ENCODE results near the gene WNT11.

WNT11 gene

DNA sequence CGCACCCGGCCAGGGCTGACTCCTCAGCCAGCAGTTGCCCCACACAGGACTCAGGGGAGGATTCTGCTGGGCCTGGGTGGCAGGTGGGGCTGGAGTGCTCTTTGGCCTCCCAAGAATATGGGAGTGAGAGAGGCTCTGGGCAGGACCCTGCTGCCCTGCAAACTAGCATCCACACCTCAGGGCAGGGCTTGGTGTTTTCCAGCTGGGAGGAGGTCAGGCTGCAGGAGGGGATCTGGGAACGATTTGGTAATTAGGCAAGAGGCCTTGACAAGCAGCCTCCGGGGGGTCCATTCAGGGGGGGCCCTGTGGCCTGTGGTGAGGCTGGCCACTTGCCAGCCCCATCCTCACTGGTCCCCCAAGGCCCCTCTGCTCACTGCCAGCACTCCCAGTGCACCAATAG, 35.8 kb downstream of the WNT11 start:
- no peak for DNase-seq

DNA sequence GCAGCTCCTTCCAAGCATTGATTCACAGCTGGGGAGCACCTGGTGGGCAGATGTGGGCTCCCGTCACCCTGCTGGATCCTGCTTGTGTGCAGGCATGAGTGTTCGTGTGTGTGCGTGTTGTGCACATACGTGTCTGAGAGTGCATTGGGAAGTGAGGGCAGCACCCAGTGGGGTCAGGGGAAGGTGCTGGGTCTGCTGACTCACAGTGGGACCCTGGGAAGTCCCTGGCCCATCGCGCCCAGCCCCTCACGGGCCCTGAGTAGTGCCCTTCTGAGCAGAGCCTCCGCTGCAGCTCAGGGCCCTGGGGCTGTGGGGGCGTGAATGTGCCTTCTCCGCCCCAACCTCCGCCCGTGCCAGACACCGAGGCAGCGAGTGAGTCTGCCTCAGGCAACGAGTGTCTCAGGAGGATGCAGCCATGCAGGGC, 36.8 kb downstream of the WNT11 start:
- DNase-seq = no peak

DNA sequence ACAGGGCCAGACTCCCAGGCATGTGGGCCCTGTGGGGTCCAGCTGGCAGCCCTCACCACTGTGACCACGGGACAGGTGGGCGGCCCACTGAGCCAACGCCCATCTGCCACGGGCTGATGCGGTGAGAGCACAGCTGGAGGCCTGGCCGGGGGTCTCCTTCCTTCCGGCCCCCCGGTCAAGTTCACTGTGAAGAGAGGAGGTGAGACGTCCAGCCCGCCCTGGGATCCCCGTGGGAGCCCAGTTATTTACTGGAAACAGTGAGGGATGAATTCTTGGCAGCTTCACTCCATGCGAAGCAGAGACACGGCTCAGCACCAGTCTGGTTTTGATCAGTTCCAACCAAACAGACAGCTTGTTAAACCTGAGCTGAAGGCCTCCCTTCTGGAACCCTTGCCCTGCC, 38.7 kb downstream of the WNT11 start:
- no peak for DNase-seq

DNA sequence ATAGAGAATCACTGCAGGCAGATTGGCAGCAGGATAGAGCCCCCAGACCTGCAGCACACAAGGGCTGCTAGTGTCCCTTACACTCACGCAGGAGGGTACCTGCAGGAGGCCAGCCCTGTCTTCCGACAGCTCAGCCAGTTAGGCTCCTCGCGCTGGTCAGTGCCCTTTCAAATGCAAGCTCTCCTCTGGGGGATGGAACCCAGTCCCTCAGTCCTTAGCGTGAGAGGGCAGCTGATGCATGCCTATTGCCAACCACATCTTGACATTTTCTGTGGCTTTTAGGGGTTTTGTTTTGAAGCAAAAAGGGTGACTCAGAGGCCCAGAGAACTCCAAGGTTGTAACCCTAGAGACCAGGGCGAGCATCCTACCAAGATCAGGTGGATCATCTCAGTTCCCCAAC, 40.0 kb downstream of the WNT11 start:
- no peak for DNase-seq

GRCh38 chr11:76164861-76165751, 41.2 kb downstream of the WNT11 start:
- no peak for DNase-seq

- DNase-seq = no peak
Measured at GRCh38 chr11:76164081-76164480, 42.2 kb downstream of the WNT11 start.

- DNase-seq = no peak
Measured at GRCh38 chr11:76163289-76163880, 42.9 kb downstream of the WNT11 start.

GRCh38 chr11:76162336-76163288, 43.7 kb downstream of the WNT11 start:
- no peak for DNase-seq

GRCh38 chr11:76161261-76161961, 44.9 kb downstream of the WNT11 start:
- no peak for DNase-seq

DNA sequence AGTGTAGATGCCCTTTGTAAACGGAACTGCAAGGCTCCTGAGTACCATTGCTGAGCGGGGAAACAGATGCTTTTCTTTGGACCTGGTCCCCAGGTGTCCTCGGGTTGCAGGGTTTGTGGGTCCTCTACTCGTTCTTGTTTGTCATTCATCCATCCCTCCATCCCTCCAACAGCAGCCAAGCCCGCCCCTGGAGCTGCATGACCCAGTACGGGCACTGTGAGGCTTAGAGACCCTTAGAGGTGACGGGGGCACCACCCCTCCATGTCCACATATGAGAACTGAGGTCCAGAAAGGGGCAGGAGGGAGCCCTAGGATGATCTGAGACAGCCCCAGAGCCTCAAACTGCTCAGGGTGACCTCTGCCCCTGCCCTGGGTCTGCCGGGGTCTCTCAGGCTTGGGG, 45.4 kb downstream of the WNT11 start:
- no peak for DNase-seq

GRCh38 chr11:76159983-76160661, 46.2 kb downstream of the WNT11 start:
- DNase-seq = no peak

- DNase-seq = no peak
Measured at GRCh38 chr11:76159303-76159937, 46.9 kb downstream of the WNT11 start.

DNA sequence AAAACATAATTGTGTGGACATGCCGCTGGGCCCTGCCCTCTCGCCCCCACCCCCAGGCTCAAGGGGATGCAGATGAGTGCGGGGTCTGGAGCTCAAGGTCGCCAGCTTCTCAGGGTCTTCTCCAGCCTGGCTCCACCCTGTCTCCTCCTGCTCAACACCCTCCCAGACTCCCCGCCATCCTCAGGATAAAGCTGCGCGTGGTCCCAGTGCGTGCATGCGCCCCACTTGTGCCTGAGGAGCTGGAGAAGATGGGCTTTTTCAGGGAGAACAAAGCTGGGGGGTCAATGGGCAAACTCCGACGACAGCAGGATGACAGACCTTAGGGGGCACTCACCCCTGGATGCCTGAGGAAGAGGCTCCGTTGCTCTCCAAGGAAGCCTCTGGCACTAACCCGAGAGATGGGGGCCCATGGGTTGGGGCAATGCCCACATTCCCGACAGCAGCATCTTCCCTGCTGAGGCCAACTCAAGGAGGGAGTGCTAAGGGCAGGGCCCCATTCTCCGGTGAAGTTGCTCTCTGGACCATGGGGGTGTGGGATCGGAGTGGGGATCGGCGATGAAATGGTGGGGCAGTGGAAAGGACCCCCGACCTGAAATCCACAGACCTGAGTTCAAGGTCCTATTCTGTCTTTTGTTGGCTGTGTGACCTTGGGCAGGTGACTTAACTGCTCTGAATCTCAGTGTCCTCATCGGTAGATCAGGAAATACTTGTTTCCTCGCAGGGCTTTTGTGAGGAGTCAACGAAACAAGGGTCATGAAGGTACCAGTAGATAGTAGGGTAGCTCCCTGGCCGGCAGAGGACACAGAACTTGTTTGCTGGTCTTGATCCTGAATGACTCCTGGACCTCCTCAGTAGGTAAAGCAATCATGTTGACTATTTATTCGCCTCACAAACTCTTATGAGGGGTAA, 47.7 kb downstream of the WNT11 start:
- DNase-seq = no peak

- DNase-seq = no peak
Measured at GRCh38 chr11:76157891-76158290, 48.4 kb downstream of the WNT11 start.

- no peak for DNase-seq
Measured at GRCh38 chr11:76156971-76157427, 49.3 kb downstream of the WNT11 start.

GRCh38 chr11:76155500-76156227, 50.6 kb downstream of the WNT11 start:
- no peak for DNase-seq

DNA sequence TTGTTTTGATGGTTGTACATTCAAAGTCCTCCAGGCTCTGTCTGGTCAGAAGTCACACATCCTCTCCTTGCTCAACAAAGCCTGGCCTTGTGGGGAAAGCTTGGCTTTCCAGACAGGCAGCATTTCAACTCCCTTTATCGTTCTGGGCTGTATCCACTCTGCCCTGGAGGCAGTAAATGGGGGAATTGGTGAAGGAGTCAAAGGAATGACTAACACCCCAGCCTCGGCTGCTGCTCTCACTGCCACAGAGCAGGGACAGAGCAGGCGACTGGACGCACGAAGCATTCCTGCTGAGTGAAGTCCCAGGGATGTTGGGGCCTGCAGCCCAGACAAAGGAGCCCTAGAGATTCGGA, 52.8 kb downstream of the WNT11 start:
- DNase-seq = no peak

DNA sequence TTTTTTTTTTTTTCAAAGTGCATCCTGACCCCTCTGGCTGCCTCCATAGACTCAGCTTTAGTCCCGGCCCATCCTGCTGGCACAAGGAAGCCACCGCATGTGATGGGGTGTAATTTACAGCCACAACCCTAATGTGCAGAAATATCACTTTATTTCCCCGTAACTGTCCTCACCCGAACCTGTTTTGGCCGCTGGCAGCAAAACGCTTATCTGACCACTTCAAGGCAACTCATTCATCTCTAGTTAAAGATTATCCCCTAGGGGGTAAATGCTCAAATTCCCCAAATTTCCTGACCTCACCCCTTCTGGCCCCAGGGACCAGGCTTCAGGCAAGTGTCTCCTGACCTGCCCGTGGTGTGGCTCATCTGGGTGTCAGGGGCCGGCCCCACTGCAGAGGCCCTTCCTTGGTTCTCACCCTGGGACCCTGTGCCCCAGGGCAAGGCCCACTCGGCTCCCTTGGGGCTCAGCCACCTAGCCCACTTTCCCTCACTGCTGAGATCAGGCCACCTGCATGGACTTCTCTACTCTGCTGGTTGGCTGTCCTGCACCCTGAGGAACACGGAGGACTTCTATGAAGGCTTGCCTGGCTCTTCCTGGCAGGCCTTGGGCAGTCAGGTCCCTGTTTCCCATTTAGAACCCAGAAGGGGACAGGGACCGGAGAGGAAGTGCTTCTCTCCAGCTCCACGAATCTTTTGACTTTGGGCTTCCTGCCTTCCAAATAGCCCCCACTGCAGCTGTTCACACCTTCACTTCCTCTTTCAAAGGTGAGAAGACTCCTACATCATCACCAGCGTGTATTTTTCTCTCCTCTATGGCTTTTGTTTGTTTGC, 53.3 kb downstream of the WNT11 start:
- no peak for DNase-seq
